ENCODE measurements around the gene KLF3. TPM values are rescaled to one million over a fixed set of nuclear protein-coding genes. Genes with fewer than 3 reads are reported as not detected.
A peak's percentile ranks its signal among the peaks of the same experiment; 100 is the strongest.

KLF3 gene
- total RNA-seq, 1 experiment from 2014 or later, result 16.8 TPM

DNA sequence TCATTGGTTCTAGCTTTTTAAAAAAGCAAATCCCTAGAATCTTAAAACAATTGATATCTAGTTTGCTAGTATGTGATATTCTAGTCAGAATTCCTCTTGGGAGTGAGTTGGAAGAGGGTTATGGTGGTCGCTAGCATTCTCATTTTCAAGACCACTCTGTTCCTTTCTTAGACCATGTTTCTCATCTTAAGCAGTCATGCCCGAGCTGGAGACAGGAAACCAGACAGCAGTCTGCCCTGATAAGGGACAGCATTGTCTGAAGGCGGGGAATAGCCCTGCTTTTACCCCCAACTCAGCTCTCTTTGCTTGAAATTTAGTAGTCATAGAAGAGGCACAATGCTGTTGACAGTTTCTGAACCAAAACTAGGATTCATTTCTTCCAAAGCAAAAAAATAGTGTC, 5.2 kb downstream of the KLF3 start:
- Mint-ChIP-seq H3K27ac (peak overlapping the region; percentile 85), H3K4me1 (peaks cover 88% of the 10 kb centered on the region), H3K4me3 (no peak overlapping the region), H3K36me3 (no peaks in the 10 kb centered on the region), H3K9me3 (no peaks in the 10 kb centered on the region), H3K27me3 (ENCODE audit: low read depth) (peaks cover 10% of the 10 kb centered on the region)
- DNase-seq (ENCODE audit: low spot score) (no peak), ATAC-seq (no peak)
- POLR2A ChIA-PET, result no interaction called here
- CTCF ChIA-PET, result interaction anchor here (4.8 kb wide), 1 partner anchor 350 kb away, joined by 27 read pairs; no protein-coding TSS in a partner anchor
- TF ChIP-seq ZNF232 (CRISPR knock-in tag; IDR thresholded peaks at IDR 0.05), result no peak
- TF ChIP-seq ZNF416 (CRISPR knock-in tag; IDR thresholded peaks at IDR 0.05), result no peak
- no peak for TF ChIP-seq SMAD3 (CRISPR knock-in tag; IDR thresholded peaks at IDR 0.05; ENCODE audit: borderline replicate concordance)
- no peak for TF ChIP-seq NFYB (CRISPR knock-in tag; conservative IDR thresholded peaks at IDR 0.05; ENCODE audit: low read depth)
- TF ChIP-seq EMX1 (CRISPR knock-in tag; IDR thresholded peaks at IDR 0.05), result no peak
- TF ChIP-seq, protein P1, sequence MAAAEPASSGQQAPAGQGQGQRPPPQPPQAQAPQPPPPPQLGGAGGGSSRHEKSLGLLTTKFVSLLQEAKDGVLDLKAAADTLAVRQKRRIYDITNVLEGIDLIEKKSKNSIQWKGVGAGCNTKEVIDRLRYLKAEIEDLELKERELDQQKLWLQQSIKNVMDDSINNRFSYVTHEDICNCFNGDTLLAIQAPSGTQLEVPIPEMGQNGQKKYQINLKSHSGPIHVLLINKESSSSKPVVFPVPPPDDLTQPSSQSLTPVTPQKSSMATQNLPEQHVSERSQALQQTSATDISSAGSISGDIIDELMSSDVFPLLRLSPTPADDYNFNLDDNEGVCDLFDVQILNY (CRISPR knock-in tag; IDR thresholded peaks at IDR 0.05), result no peak
- TF ChIP-seq, protein P2, sequence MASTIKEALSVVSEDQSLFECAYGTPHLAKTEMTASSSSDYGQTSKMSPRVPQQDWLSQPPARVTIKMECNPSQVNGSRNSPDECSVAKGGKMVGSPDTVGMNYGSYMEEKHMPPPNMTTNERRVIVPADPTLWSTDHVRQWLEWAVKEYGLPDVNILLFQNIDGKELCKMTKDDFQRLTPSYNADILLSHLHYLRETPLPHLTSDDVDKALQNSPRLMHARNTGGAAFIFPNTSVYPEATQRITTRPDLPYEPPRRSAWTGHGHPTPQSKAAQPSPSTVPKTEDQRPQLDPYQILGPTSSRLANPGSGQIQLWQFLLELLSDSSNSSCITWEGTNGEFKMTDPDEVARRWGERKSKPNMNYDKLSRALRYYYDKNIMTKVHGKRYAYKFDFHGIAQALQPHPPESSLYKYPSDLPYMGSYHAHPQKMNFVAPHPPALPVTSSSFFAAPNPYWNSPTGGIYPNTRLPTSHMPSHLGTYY (CRISPR knock-in tag; IDR thresholded peaks at IDR 0.05), result no peak

DNA sequence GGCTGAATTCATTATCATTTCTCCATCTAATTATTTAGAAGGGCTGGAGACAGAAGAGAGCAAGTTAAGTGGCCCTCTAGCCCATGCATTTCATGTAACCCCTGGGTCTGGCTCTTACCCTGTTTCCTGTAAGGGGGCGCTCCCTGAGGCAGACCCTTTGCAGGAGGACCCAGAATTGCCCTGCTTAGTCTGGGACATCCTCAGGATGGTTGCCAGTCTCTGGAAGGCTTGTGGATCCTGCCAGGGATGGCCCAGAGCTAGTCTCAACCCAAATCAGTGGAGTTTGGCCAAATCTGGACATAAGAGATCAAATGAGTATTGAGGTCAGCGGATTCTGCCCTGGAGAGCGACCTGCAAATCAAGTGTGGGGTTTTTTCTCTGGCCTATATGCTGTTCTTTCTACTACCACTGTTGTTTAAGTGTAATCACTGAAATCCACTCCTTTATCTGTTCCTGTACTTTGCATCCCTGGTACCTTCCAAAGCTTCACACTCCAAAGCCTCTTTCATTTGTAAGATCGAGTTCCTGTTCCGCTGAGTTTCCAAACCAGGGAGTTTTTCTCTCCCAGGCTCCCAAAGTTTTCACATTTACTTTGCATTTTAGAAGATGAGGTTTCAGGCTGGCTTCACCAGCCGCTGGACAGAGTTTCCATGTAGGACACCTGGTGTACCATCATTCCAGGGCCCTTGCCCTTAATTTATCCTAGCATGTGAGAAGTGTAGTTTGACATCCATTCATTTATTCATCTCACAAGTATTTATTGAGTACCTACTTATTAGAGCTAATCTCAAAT, 6.3 kb downstream of the KLF3 start:
- POLR2A ChIA-PET, result no interaction called here
- no peaks in the 10 kb centered on the region for H3K9me3 Mint-ChIP-seq

More for the DNA sequence above, 6.3 kb downstream of the KLF3 start:
- CTCF ChIA-PET, result interaction anchor here (1.2 kb wide), 1 partner anchor 351 kb away, joined by 3 read pairs; no protein-coding TSS in a partner anchor
- H3K4me3 Mint-ChIP-seq, result peak overlapping the region; percentile 19
- DNase-seq (ENCODE audit: low spot score) (no peak), ATAC-seq (peak; percentile 13)
- H3K4me1 Mint-ChIP-seq, result peaks cover 95% of the 10 kb centered on the region
- no peaks in the 10 kb centered on the region for H3K36me3 Mint-ChIP-seq
- peak overlapping the region; percentile 69 for H3K27ac Mint-ChIP-seq
- H3K27me3 Mint-ChIP-seq (ENCODE audit: low read depth), result peaks cover 7% of the 10 kb centered on the region; the same call in 1 of the 2 replicates
- TF ChIP-seq, protein P3, sequence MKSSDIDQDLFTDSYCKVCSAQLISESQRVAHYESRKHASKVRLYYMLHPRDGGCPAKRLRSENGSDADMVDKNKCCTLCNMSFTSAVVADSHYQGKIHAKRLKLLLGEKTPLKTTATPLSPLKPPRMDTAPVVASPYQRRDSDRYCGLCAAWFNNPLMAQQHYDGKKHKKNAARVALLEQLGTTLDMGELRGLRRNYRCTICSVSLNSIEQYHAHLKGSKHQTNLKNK (CRISPR knock-in tag; IDR thresholded peaks at IDR 0.05), result no peak
- TF ChIP-seq ZNF232 (CRISPR knock-in tag; IDR thresholded peaks at IDR 0.05), result no peak
- no peak for TF ChIP-seq SP1 (CRISPR knock-in tag; conservative IDR thresholded peaks at IDR 0.05)
- TF ChIP-seq SMAD4 (CRISPR knock-in tag; IDR thresholded peaks at IDR 0.05), result no peak
- TF ChIP-seq, protein P4, sequence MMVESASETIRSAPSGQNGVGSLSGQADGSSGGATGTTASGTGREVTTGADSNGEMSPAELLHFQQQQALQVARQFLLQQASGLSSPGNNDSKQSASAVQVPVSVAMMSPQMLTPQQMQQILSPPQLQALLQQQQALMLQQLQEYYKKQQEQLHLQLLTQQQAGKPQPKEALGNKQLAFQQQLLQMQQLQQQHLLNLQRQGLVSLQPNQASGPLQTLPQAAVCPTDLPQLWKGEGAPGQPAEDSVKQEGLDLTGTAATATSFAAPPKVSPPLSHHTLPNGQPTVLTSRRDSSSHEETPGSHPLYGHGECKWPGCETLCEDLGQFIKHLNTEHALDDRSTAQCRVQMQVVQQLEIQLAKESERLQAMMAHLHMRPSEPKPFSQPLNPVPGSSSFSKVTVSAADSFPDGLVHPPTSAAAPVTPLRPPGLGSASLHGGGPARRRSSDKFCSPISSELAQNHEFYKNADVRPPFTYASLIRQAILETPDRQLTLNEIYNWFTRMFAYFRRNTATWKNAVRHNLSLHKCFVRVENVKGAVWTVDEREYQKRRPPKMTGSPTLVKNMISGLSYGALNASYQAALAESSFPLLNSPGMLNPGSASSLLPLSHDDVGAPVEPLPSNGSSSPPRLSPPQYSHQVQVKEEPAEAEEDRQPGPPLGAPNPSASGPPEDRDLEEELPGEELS (CRISPR knock-in tag; IDR thresholded peaks at IDR 0.05), result no peak
- TF ChIP-seq FOXJ3 (CRISPR knock-in tag; IDR thresholded peaks at IDR 0.05; ENCODE audit: borderline replicate concordance), result no peak
- TF ChIP-seq PRRX2 (CRISPR knock-in tag; IDR thresholded peaks at IDR 0.05), result no peak
- no peak for TF ChIP-seq NR2C2 (CRISPR knock-in tag; IDR thresholded peaks at IDR 0.05)
- TF ChIP-seq, protein P5, sequence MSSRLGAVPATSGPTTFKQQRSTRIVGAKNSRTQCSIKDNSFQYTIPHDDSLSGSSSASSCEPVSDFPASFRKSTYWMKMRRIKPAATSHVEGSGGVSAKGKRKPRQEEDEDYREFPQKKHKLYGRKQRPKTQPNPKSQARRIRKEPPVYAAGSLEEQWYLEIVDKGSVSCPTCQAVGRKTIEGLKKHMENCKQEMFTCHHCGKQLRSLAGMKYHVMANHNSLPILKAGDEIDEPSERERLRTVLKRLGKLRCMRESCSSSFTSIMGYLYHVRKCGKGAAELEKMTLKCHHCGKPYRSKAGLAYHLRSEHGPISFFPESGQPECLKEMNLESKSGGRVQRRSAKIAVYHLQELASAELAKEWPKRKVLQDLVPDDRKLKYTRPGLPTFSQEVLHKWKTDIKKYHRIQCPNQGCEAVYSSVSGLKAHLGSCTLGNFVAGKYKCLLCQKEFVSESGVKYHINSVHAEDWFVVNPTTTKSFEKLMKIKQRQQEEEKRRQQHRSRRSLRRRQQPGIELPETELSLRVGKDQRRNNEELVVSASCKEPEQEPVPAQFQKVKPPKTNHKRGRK (CRISPR knock-in tag; IDR thresholded peaks at IDR 0.05; ENCODE audit: borderline replicate concordance), result no peak
- TF ChIP-seq RELA (CRISPR knock-in tag; IDR thresholded peaks at IDR 0.05; ENCODE audit: borderline replicate concordance), result no peak
- TF ChIP-seq, protein P6, sequence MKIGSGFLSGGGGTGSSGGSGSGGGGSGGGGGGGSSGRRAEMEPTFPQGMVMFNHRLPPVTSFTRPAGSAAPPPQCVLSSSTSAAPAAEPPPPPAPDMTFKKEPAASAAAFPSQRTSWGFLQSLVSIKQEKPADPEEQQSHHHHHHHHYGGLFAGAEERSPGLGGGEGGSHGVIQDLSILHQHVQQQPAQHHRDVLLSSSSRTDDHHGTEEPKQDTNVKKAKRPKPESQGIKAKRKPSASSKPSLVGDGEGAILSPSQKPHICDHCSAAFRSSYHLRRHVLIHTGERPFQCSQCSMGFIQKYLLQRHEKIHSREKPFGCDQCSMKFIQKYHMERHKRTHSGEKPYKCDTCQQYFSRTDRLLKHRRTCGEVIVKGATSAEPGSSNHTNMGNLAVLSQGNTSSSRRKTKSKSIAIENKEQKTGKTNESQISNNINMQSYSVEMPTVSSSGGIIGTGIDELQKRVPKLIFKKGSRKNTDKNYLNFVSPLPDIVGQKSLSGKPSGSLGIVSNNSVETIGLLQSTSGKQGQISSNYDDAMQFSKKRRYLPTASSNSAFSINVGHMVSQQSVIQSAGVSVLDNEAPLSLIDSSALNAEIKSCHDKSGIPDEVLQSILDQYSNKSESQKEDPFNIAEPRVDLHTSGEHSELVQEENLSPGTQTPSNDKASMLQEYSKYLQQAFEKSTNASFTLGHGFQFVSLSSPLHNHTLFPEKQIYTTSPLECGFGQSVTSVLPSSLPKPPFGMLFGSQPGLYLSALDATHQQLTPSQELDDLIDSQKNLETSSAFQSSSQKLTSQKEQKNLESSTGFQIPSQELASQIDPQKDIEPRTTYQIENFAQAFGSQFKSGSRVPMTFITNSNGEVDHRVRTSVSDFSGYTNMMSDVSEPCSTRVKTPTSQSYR (CRISPR knock-in tag; IDR thresholded peaks at IDR 0.05), result no peak
- TF ChIP-seq, protein P7, sequence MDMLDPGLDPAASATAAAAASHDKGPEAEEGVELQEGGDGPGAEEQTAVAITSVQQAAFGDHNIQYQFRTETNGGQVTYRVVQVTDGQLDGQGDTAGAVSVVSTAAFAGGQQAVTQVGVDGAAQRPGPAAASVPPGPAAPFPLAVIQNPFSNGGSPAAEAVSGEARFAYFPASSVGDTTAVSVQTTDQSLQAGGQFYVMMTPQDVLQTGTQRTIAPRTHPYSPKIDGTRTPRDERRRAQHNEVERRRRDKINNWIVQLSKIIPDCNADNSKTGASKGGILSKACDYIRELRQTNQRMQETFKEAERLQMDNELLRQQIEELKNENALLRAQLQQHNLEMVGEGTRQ (CRISPR knock-in tag; IDR thresholded peaks at IDR 0.05), result no peak
- no peak for TF ChIP-seq SMAD3 (CRISPR knock-in tag; IDR thresholded peaks at IDR 0.05; ENCODE audit: borderline replicate concordance)
- TF ChIP-seq, protein P8, sequence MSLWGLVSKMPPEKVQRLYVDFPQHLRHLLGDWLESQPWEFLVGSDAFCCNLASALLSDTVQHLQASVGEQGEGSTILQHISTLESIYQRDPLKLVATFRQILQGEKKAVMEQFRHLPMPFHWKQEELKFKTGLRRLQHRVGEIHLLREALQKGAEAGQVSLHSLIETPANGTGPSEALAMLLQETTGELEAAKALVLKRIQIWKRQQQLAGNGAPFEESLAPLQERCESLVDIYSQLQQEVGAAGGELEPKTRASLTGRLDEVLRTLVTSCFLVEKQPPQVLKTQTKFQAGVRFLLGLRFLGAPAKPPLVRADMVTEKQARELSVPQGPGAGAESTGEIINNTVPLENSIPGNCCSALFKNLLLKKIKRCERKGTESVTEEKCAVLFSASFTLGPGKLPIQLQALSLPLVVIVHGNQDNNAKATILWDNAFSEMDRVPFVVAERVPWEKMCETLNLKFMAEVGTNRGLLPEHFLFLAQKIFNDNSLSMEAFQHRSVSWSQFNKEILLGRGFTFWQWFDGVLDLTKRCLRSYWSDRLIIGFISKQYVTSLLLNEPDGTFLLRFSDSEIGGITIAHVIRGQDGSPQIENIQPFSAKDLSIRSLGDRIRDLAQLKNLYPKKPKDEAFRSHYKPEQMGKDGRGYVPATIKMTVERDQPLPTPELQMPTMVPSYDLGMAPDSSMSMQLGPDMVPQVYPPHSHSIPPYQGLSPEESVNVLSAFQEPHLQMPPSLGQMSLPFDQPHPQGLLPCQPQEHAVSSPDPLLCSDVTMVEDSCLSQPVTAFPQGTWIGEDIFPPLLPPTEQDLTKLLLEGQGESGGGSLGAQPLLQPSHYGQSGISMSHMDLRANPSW (CRISPR knock-in tag; conservative IDR thresholded peaks at IDR 0.05; ENCODE audit: low read depth), result no peak
- no peak for TF ChIP-seq NFYB (CRISPR knock-in tag; conservative IDR thresholded peaks at IDR 0.05; ENCODE audit: low read depth)
- no peak for TF ChIP-seq JUN (CRISPR knock-in tag; IDR thresholded peaks at IDR 0.05)

Data from WTC11 (cell line).